ENCODE measurements around the gene PLA2G4D.

- TF ChIP-seq, protein P1, sequence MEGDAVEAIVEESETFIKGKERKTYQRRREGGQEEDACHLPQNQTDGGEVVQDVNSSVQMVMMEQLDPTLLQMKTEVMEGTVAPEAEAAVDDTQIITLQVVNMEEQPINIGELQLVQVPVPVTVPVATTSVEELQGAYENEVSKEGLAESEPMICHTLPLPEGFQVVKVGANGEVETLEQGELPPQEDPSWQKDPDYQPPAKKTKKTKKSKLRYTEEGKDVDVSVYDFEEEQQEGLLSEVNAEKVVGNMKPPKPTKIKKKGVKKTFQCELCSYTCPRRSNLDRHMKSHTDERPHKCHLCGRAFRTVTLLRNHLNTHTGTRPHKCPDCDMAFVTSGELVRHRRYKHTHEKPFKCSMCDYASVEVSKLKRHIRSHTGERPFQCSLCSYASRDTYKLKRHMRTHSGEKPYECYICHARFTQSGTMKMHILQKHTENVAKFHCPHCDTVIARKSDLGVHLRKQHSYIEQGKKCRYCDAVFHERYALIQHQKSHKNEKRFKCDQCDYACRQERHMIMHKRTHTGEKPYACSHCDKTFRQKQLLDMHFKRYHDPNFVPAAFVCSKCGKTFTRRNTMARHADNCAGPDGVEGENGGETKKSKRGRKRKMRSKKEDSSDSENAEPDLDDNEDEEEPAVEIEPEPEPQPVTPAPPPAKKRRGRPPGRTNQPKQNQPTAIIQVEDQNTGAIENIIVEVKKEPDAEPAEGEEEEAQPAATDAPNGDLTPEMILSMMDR (IDR thresholded peaks at IDR 0.05): no peak
- no peak for TF ChIP-seq POLR2A (IDR thresholded peaks at IDR 0.05)
These were observed 28.9 kb downstream of the PLA2G4D start for GRCh38 chr15:42065468-42065867.
